ENCODE measurements around the gene NFIC.
"Not testable (repeated sequence)": the region's sequence is repeated elsewhere in the genome, so short reads cannot be mapped to it uniquely, and the experiment has no call there.

NFIC gene

GRCh38 chr19:3491396-3492119 is 125.2 kb downstream of the NFIC start:
- no peak for DNase-seq (ENCODE audit: low spot score)

GRCh38 chr19:3492131-3492839 is 125.9 kb downstream of the NFIC start:
- no peak for DNase-seq (ENCODE audit: low spot score)

- no peak for DNase-seq (ENCODE audit: low spot score)
Observed at GRCh38 chr19:3492919-3493318, 126.5 kb downstream of the NFIC start.

GRCh38 chr19:3493651-3494050 is 127.3 kb downstream of the NFIC start:
- DNase-seq (ENCODE audit: low spot score), result no peak

GRCh38 chr19:3494051-3494450 is 127.7 kb downstream of the NFIC start:
- peak; percentile 87 for DNase-seq (ENCODE audit: low spot score)

GRCh38 chr19:3494559-3494958 is 128.2 kb downstream of the NFIC start:
- DNase-seq (ENCODE audit: low spot score), result no peak

GRCh38 chr19:3496392-3497273 is 130.2 kb downstream of the NFIC start:
- DNase-seq (ENCODE audit: low spot score), result no peak

GRCh38 chr19:3497757-3498520 is 131.6 kb downstream of the NFIC start:
- DNase-seq (ENCODE audit: low spot score), result no peak

- DNase-seq (ENCODE audit: low spot score), result no peak
Observed at GRCh38 chr19:3499738-3500428, 133.5 kb downstream of the NFIC start.

- peak; percentile 99 for DNase-seq (ENCODE audit: low spot score)
Observed at GRCh38 chr19:3500429-3501101, 134.2 kb downstream of the NFIC start, which contains the start of gene DOHH. Gene DOHH, minus strand, starts transcription at chr19:3500674. Its CDS starts 3,860 bp downstream, at chr19:3496814.

GRCh38 chr19:3501780-3502179 is 135.4 kb downstream of the NFIC start:
- DNase-seq (ENCODE audit: low spot score), result no peak

- no peak for DNase-seq (ENCODE audit: low spot score)
Observed at GRCh38 chr19:3503036-3503572, 136.7 kb downstream of the NFIC start.

GRCh38 chr19:3504735-3505134 is 138.4 kb downstream of the NFIC start:
- DNase-seq (ENCODE audit: low spot score), result no peak

- DNase-seq (ENCODE audit: low spot score), result peak; percentile 100
Observed at GRCh38 chr19:3505598-3506383, 139.4 kb downstream of the NFIC start, which contains the start of gene FZR1. Gene FZR1, plus strand, starts transcription at chr19:3506311. Its CDS starts 16,679 bp downstream, at chr19:3522990.

- DNase-seq (ENCODE audit: low spot score), result peak; percentile 55
Observed at GRCh38 chr19:3506384-3507340, 140.3 kb downstream of the NFIC start.

GRCh38 chr19:3507371-3508120 is 141.2 kb downstream of the NFIC start:
- DNase-seq (ENCODE audit: low spot score), result no peak

GRCh38 chr19:3508121-3508661 is 141.8 kb downstream of the NFIC start:
- not testable (repeated sequence) for DNase-seq (ENCODE audit: low spot score)
